ENCODE data around the gene LRRTM4. TPM values are rescaled to one million over a fixed set of nuclear protein-coding genes. Genes with fewer than 3 reads are reported as not detected.

LRRTM4 gene
- total RNA-seq, 1 experiment from 2014 or later = 0.13 TPM

DNA sequence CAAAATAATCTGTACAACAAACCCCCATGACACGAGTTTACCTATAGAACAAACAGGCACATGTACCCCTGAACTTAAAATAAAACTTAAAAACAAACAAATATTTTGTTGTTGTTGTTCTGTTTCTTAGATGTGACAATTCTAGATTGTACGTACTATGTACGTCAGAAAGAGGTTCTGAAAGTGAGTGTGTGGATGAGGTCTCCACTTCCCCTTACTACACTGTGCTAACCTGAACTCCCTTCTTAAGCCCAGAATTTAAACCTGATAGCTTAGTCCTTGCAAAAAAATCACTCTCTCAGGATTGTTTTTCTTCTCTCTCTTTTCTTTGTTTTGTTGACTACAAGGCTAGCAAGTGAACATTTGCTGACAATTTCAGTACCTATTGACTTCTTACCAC, 581.6 kb downstream of the LRRTM4 start:
- no peak for DNase-seq (ENCODE audit: low spot score)
- ChIA-PET CTCF (no interaction called here), POLR2A (ENCODE audit: low non-redundant PET) (no interaction called here)
- intact Hi-C loops (cut with micrococcal nuclease; ENCODE audit: unreplicated experiment) = no loop called here
- BruUV-seq (replicated peaks) = no TSS peak
- TF ChIP-seq CTCF (conservative IDR thresholded peaks at IDR 0.05; ENCODE audit: low read depth, low read length) = no peak
- H3K4me3 ChIP-seq (ENCODE audit: low read depth, low read length, poor library complexity, severe bottlenecking) = no peak overlapping the region
- no peaks in the 10 kb centered on the region for H3K36me3 ChIP-seq (ENCODE audit: insufficient read depth, low read length, poor library complexity, severe bottlenecking)
- no peaks in the 10 kb centered on the region for H3K27me3 ChIP-seq (replicated peaks; ENCODE audit: insufficient read depth, low read depth, low read length, poor library complexity)
- H3K9me3 ChIP-seq (ENCODE audit: low read depth, low read length, poor library complexity, severe bottlenecking) = no peaks in the 10 kb centered on the region
- H3K4me1 ChIP-seq (ENCODE audit: insufficient read depth, low read length, poor library complexity, severe bottlenecking) = no peaks in the 10 kb centered on the region
- no peak overlapping the region for H3K27ac ChIP-seq (ENCODE audit: low read depth, low read length, poor library complexity, severe bottlenecking)

GRCh38 chr2:76938153-76938552, 584.0 kb downstream of the LRRTM4 start:
- ChIA-PET POLR2A (ENCODE audit: low non-redundant PET) (no interaction called here), CTCF (no interaction called here)
- H3K36me3 ChIP-seq (ENCODE audit: insufficient read depth, low read length, poor library complexity, severe bottlenecking) = no peaks in the 10 kb centered on the region
- BruUV-seq (replicated peaks) = no TSS peak
- no peaks in the 10 kb centered on the region for H3K9me3 ChIP-seq (ENCODE audit: low read depth, low read length, poor library complexity, severe bottlenecking)
- TF ChIP-seq EZH2 (IDR thresholded peaks at IDR 0.05; ENCODE audit: borderline replicate concordance, low read depth, low read length, poor library complexity, severe bottlenecking) (no peak), CTCF (conservative IDR thresholded peaks at IDR 0.05; ENCODE audit: low read depth, low read length) (no peak)
- no peaks in the 10 kb centered on the region for H3K4me1 ChIP-seq (ENCODE audit: insufficient read depth, low read length, poor library complexity, severe bottlenecking)
- H3K27me3 ChIP-seq (replicated peaks; ENCODE audit: insufficient read depth, low read depth, low read length, poor library complexity) = no peaks in the 10 kb centered on the region
- no peak for DNase-seq (ENCODE audit: low spot score)
- intact Hi-C loops (cut with micrococcal nuclease; ENCODE audit: unreplicated experiment) = no loop called here
- H3K27ac ChIP-seq (ENCODE audit: low read depth, low read length, poor library complexity, severe bottlenecking) = no peak overlapping the region
- no peak overlapping the region for H3K4me3 ChIP-seq (ENCODE audit: low read depth, low read length, poor library complexity, severe bottlenecking)

GRCh38 chr2:76932550-76932949, 589.6 kb downstream of the LRRTM4 start:
- Histone ChIP-seq H3K4me3 (ENCODE audit: low read depth, low read length, poor library complexity, severe bottlenecking) (no peak overlapping the region), H3K27ac (ENCODE audit: low read depth, low read length, poor library complexity, severe bottlenecking) (no peak overlapping the region), H3K4me1 (ENCODE audit: insufficient read depth, low read length, poor library complexity, severe bottlenecking) (no peaks in the 10 kb centered on the region), H3K9me3 (ENCODE audit: low read depth, low read length, poor library complexity, severe bottlenecking) (no peaks in the 10 kb centered on the region), H3K27me3 (replicated peaks; ENCODE audit: insufficient read depth, low read depth, low read length, poor library complexity) (no peaks in the 10 kb centered on the region), H3K36me3 (ENCODE audit: insufficient read depth, low read length, poor library complexity, severe bottlenecking) (no peaks in the 10 kb centered on the region)
- DNase-seq (ENCODE audit: low spot score) = no peak
- POLR2A ChIA-PET (ENCODE audit: low non-redundant PET) = no interaction called here
- no TSS peak for BruUV-seq (replicated peaks)
- TF ChIP-seq EZH2 (IDR thresholded peaks at IDR 0.05; ENCODE audit: borderline replicate concordance, low read depth, low read length, poor library complexity, severe bottlenecking) (no peak), CTCF (conservative IDR thresholded peaks at IDR 0.05; ENCODE audit: low read depth, low read length) (no peak)
- intact Hi-C loops (cut with micrococcal nuclease; ENCODE audit: unreplicated experiment) = no loop called here
- CTCF ChIA-PET = no interaction called here

Data from A673 (cell line).